WTC11 (cell line): Measurements from ENCODE around the gene UBXN11. TPM values are rescaled to one million over a fixed set of nuclear protein-coding genes. Genes with fewer than 3 reads are reported as not detected.

Source experiments
- ATAC-seq: fragments of 200-7000 bp; cut with Tn5 transposase; 2 replicates; pipeline ENCODE4 v1.10.0; 2021; ENCODE audit warnings: mild to moderate bottlenecking, moderate library complexity
- CTCF ChIA-PET: fragments of 300-600 bp; sonication (Branson Sonifier 250); formaldehyde crosslinking; loops from one replicate; lab custom pipeline; 2021; ENCODE audit warnings: antibody characterized with exemption; lab: Charles Lee
- POLR2A ChIA-PET: fragments of 350-600 bp; sonication (Branson Sonifier 250); formaldehyde crosslinking; loops from one replicate; lab custom pipeline; 2021; ENCODE audit warnings: antibody characterized with exemption; lab: Charles Lee
- DNase-seq: peaks from one replicate; pipeline ENCODE4 v3.0.0; 2021; ENCODE audit warnings: low spot score
- H3K27ac Mint-ChIP-seq: 2 replicates; pipeline ENCODE4 v1.8.0; 2021; ENCODE audit warnings: mixed read lengths
- H3K27me3 Mint-ChIP-seq: 2 replicates; pipeline ENCODE4 v1.8.0; 2021; ENCODE audit warnings: low read depth, mild to moderate bottlenecking, moderate library complexity, mixed read lengths
- H3K36me3 Mint-ChIP-seq: 2 replicates; pipeline ENCODE4 v1.8.0; 2021; ENCODE audit warnings: mixed read lengths
- H3K4me1 Mint-ChIP-seq: 2 replicates; pipeline ENCODE4 v1.8.0; 2022; ENCODE audit warnings: mixed read lengths
- H3K4me3 Mint-ChIP-seq: 2 replicates; pipeline ENCODE4 v1.8.0; 2021; ENCODE audit warnings: mild to moderate bottlenecking, moderate library complexity, mixed read lengths
- H3K9me3 Mint-ChIP-seq: 2 replicates; pipeline ENCODE4 v1.8.0; 2021; ENCODE audit warnings: mixed read lengths
- CREB1 ChIP-seq: sonication (generic); formaldehyde crosslinking; IDR thresholded peaks from 2 replicates; pipeline ENCODE4 v1.8.0; 2023; ENCODE audit warnings: mild to moderate bottlenecking, missing genetic modification reagents
- CTCF ChIP-seq: fragments of 200-600 bp; IDR thresholded peaks from 2 replicates; pipeline ENCODE4 v1.8.0; 2022; ENCODE audit warnings: antibody characterized with exemption
- EMX1 ChIP-seq: fragments of 250-450 bp; sonication (Bioruptor Pico); IDR thresholded peaks from 2 replicates; pipeline ENCODE4 v1.8.0; 2021; ENCODE audit warnings: mild to moderate bottlenecking
- ERG ChIP-seq: fragments of 250-450 bp; sonication (Bioruptor Pico); IDR thresholded peaks from 2 replicates; pipeline ENCODE4 v1.8.0; 2021; ENCODE audit warnings: mild to moderate bottlenecking
- GRHL2 ChIP-seq: fragments of 250-450 bp; sonication (Bioruptor Pico); IDR thresholded peaks from 2 replicates; pipeline ENCODE4 v1.8.0; 2022; ENCODE audit warnings: mild to moderate bottlenecking, moderate library complexity; ENCODE audit not compliant: insufficient replicate concordance, severe bottlenecking
- IRF1 ChIP-seq: sonication (generic); formaldehyde crosslinking; IDR thresholded peaks from 2 replicates; pipeline ENCODE4 v1.8.0; 2023; ENCODE audit warnings: missing genetic modification reagents
- MAX ChIP-seq: sonication (generic); formaldehyde crosslinking; IDR thresholded peaks from 2 replicates; pipeline ENCODE4 v1.8.0; 2022; ENCODE audit warnings: mild to moderate bottlenecking, missing genetic modification reagents
- NFATC4 ChIP-seq: fragments of 250-450 bp; sonication (Bioruptor Pico); IDR thresholded peaks from 2 replicates; pipeline ENCODE4 v1.9.0; 2021; ENCODE audit warnings: mild to moderate bottlenecking
- NFE2L1 ChIP-seq: sonication (generic); formaldehyde crosslinking; IDR thresholded peaks from 2 replicates; pipeline ENCODE4 v1.8.1; 2023; ENCODE audit warnings: missing genetic modification reagents
- OVOL2 ChIP-seq: fragments of 250-450 bp; sonication (Bioruptor Pico); IDR thresholded peaks from 2 replicates; pipeline ENCODE4 v1.9.0; 2021; ENCODE audit warnings: mild to moderate bottlenecking, borderline replicate concordance
- STAT6 ChIP-seq: sonication (generic); formaldehyde crosslinking; conservative IDR thresholded peaks from 2 replicates; pipeline ENCODE4 v1.8.1; 2023; ENCODE audit warnings: mild to moderate bottlenecking, low read depth, missing genetic modification reagents, moderate library complexity
- ZNF121 ChIP-seq: sonication (generic); formaldehyde crosslinking; IDR thresholded peaks from 2 replicates; pipeline ENCODE4 v1.8.0; 2023; ENCODE audit warnings: missing genetic modification reagents
- ZNF232 ChIP-seq: sonication (generic); formaldehyde crosslinking; IDR thresholded peaks from 2 replicates; pipeline ENCODE4 v1.8.0; 2022; ENCODE audit warnings: mild to moderate bottlenecking, missing genetic modification reagents
- ZNF263 ChIP-seq: sonication (generic); formaldehyde crosslinking; IDR thresholded peaks from 2 replicates; pipeline ENCODE4 v1.8.1; 2022; ENCODE audit warnings: low read depth, mild to moderate bottlenecking, moderate library complexity, missing genetic modification reagents
- ZNF512 ChIP-seq: sonication (generic); formaldehyde crosslinking; IDR thresholded peaks from 2 replicates; pipeline ENCODE4 v1.8.1; 2022; ENCODE audit warnings: missing genetic modification reagents, borderline replicate concordance
- total RNA-seq: library from RNA; stranded (reverse); gene quantifications from 3 replicates; pipeline ENCODE4 v1.2.3, GENCODE V29; 2021

The UBXN11 gene
- total RNA-seq, 1 experiment from 2014 or later: 14.1 TPM

GRCh38 chr1:26290882-26291261 is 15.6 kb downstream of the UBXN11 start (continued):
- TF ChIP-seq STAT6 (CRISPR knock-in tag) (no peak), ZNF512 (no peak), ZNF232 (no peak), CREB1 (CRISPR knock-in tag) (no peak), IRF1 (CRISPR knock-in tag) (no peak), ZNF263 (CRISPR knock-in tag) (no peak), GRHL2 (CRISPR knock-in tag) (no peak), CTCF (no peak), NFATC4 (CRISPR knock-in tag) (no peak), OVOL2 (CRISPR knock-in tag) (no peak), ERG (CRISPR knock-in tag) (no peak), EMX1 (CRISPR knock-in tag) (no peak)

- TF ChIP-seq MAX (CRISPR knock-in tag) (0 out of 2 replicates have a peak, but pooled peaks have one; percentile 6), ZNF121 (CRISPR knock-in tag) (no peak), NFE2L1 (CRISPR knock-in tag) (no peak)
- Mint-ChIP-seq H3K4me3 (no peak overlapping the region), H3K27ac (peak overlapping the region; percentile 42; the same call in 1 of the 2 replicates), H3K4me1 (peaks cover 21% of the 10 kb centered on the region), H3K9me3 (no peaks in the 10 kb centered on the region), H3K36me3 (no peaks in the 10 kb centered on the region), H3K27me3 (no peaks in the 10 kb centered on the region; the same call in 1 of the 2 replicates)
- ChIA-PET POLR2A (interaction anchor here (1.7 kb wide), 1 partner anchor 11 kb away, joined by 6 read pairs; the partner anchor contains the start of gene SH3BGRL3), CTCF (interaction anchor here (0.6 to 2.3 kb wide), 11 partner anchors 9 to 127 kb away, joined by 3 to 14 read pairs (median 6); partner anchors contain the start of genes CATSPER4, CD52, CEP85 and SH3BGRL3)
- ATAC-seq: peak; percentile 25
- no peak for DNase-seq
Measured at GRCh38 chr1:26290122-26290881, 16.1 kb downstream of the UBXN11 start.
